Central memory CD8-positive, alpha-beta T cell (primary cell): Measurements from ENCODE around the gene DPYSL4.

ENCODE experiments used
- ATAC-seq: fragments of 150-1000 bp; cut with Tn5 transposase; replicated peaks from 2 replicates; pipeline ENCODE4 v1.10.0; 2022; ENCODE audit warnings: mild to moderate bottlenecking, moderate FRiP score, moderate number of reproducible peaks; ENCODE audit not compliant: poor library complexity, severe bottlenecking; ENCODE audit errors: extremely low read depth
- DNase-seq, 2 donors: peaks; one replicate each; pipeline ENCODE4 v3.0.0; 2021; ENCODE audit warnings: low spot score in 2 of 2
- H3K27ac Mint-ChIP-seq: one replicate; pipeline ENCODE4 v1.8.0; 2022; ENCODE audit warnings: low read depth, mild to moderate bottlenecking, moderate library complexity, mixed read lengths
- H3K27me3 Mint-ChIP-seq: one replicate; pipeline ENCODE4 v1.8.0; 2022; ENCODE audit warnings: mixed read lengths
- H3K36me3 Mint-ChIP-seq: one replicate; pipeline ENCODE4 v1.8.0; 2022; ENCODE audit warnings: mild to moderate bottlenecking, moderate library complexity, mixed read lengths; ENCODE audit not compliant: insufficient read depth
- H3K4me1 Mint-ChIP-seq: one replicate; pipeline ENCODE4 v1.8.0; 2022; ENCODE audit warnings: mixed read lengths
- H3K4me3 Mint-ChIP-seq: one replicate; pipeline ENCODE4 v1.8.0; 2022; ENCODE audit warnings: mild to moderate bottlenecking, moderate library complexity, mixed read lengths
- H3K9me3 Mint-ChIP-seq: one replicate; pipeline ENCODE4 v1.8.0; 2022; ENCODE audit warnings: mixed read lengths

Gene DPYSL4

DNA sequence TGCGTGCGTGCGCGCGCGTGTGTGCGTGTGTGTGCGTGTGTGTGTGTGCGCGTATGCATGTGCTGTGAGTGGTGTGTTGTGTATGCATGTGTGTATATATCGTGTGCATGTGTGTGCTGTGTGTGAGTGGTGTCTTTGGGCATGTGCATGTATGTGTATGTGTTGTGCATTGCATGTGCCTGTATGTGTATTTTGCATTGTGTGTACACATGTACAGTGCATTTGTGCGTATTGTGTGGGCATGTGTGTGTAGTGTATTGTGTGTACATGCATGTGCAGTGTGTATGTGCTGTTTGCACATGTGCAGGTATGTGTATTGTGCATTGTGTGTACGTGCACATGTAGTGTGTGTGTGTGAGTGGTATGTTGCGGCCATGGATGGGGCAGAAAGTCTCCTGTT, 6.0 kb upstream of the DPYSL4 start:
- ATAC-seq: no peak
- peaks cover 69% of the 10 kb centered on the region for H3K27me3 Mint-ChIP-seq
- no peaks in the 10 kb centered on the region for H3K9me3 Mint-ChIP-seq
- no peak for DNase-seq
- no peak overlapping the region for H3K27ac Mint-ChIP-seq
- peaks cover 5% of the 10 kb centered on the region for H3K4me1 Mint-ChIP-seq
- no peak overlapping the region for H3K4me3 Mint-ChIP-seq
- peaks cover 2% of the 10 kb centered on the region for H3K36me3 Mint-ChIP-seq

DNA sequence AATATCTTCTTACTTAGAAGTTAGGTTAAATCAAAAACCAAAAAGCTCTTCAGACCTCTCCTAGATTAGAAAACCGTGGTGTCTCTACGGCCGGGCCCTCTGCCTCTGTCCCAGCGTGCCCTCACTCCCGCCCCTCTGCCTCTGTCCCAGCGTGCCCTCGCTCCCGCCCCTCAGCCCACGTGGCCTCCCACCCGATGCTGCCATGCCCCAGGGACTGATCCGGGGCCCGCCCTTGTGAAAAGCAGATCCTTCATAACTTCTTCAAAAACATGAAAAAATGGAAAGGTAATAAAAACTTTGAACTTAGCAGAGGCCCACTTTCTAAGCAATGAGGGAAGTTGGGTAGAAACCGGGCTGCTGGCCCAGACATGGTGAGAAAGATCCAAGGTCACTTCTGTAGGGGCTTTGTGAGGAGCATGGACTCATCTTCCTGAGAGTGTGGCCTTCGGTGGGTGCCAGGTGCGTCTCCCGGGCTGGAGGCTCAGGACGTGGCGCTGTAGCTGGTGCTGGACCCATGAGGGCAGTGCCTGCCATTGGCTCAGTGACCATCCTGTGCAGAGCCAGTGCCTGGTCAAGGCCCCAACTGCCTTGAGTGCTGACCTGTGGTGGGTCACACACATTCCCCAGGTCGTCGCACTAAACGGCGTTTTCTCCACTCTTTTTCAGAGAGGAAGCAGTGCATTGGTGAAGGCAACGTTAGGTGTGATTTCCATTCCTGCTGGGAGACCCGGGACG, 4.9 kb upstream of the DPYSL4 start:
- H3K27ac Mint-ChIP-seq: no peak overlapping the region
- no peaks in the 10 kb centered on the region for H3K9me3 Mint-ChIP-seq
- peaks cover 5% of the 10 kb centered on the region for H3K4me1 Mint-ChIP-seq
- no peak for ATAC-seq
- peaks cover 3% of the 10 kb centered on the region for H3K36me3 Mint-ChIP-seq
- H3K4me3 Mint-ChIP-seq: no peak overlapping the region
- peaks cover 59% of the 10 kb centered on the region for H3K27me3 Mint-ChIP-seq
- DNase-seq: no peak

DNA sequence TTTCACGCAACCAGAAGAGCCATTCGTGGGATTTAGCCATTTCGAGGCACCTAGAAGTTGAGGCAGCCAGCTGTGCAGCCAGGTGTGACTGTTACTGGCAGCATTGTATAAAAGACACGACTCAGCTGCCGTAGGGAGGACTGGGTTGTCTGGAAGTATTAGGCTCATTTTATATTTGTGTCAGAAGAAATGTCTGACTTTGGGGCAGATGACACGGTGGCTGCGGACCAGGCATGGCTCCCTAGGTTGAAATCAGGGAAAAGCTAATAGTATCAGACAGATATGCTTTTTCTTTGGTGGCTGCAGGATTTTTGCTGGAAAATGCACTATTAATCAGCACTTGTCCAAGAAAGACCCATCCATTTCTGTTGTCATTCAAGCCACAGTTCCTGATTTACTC, 4.2 kb upstream of the DPYSL4 start:
- H3K9me3 Mint-ChIP-seq: no peaks in the 10 kb centered on the region
- H3K4me1 Mint-ChIP-seq: peaks cover 5% of the 10 kb centered on the region
- H3K27me3 Mint-ChIP-seq: peaks cover 52% of the 10 kb centered on the region
- no peak for ATAC-seq
- DNase-seq: no peak
- peaks cover 3% of the 10 kb centered on the region for H3K36me3 Mint-ChIP-seq
- H3K4me3 Mint-ChIP-seq: no peak overlapping the region
- H3K27ac Mint-ChIP-seq: no peak overlapping the region

DNA sequence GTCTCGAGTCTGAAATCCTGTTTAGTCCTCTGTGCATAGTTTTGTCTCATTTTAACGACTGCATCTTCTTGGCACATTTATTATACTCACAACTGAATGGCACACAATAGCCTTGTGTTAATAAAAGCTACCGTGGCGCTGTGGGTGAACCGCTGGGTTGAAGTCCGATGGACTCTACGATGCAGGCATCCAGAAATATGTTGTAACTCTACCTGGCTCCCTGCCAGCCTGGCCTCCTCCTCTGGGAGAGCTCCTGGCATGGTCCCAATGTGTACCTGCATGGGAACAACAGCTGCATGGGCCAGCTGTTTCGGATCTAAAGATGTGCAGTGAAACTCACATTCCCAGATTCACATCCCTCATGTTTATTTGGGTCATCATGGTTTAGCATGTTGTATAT, 3.7 kb upstream of the DPYSL4 start:
- ATAC-seq (no peak), DNase-seq (no peak)
- peaks cover 5% of the 10 kb centered on the region for H3K4me1 Mint-ChIP-seq
- no peak overlapping the region for H3K27ac Mint-ChIP-seq
- peaks cover 51% of the 10 kb centered on the region for H3K27me3 Mint-ChIP-seq
- no peaks in the 10 kb centered on the region for H3K9me3 Mint-ChIP-seq
- H3K4me3 Mint-ChIP-seq: no peak overlapping the region
- peaks cover 1% of the 10 kb centered on the region for H3K36me3 Mint-ChIP-seq

DNA sequence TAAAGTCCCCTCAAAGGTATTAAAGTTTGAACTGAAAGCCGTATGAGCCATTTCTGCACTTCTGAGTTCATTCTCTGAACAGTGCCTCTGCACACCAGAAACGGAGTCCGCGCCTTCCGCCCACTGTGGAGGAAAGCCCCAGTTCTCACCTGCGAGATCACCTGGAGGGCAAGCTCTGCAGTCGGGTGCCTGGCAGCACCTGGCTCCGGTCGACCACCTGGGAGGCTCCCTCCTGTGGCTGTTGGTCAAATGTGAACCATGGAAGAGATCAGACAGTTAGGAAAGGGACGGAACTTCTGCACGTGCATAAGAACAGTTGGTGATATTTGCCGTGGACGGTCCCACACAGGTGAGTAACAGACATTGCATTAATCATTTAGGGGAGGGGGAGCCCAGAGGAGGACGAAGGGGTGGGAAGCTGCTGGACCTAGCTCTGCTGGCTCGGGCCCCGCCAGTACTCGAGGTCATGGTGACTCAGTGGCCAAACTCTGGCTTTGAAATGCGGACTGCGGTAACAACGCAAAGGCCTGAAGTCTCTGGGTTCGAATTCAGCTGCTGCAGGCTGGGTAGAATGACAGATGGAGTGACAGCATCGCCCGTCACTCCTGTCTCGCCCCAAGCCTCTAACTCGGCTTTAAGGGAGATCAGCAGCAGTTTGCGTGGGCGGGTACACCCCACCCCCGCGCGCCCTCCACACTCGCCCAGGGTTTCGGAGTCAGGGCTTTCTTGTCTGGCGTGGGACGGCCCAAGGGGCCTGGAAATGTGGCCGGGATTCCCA, 1.7 kb upstream of the DPYSL4 start:
- no peak for DNase-seq
- H3K9me3 Mint-ChIP-seq: no peaks in the 10 kb centered on the region
- peaks cover 4% of the 10 kb centered on the region for H3K36me3 Mint-ChIP-seq
- peak overlapping the region; percentile 52 for H3K4me3 Mint-ChIP-seq
- no peak overlapping the region for H3K27ac Mint-ChIP-seq
- no peak for ATAC-seq
- peaks cover 5% of the 10 kb centered on the region for H3K4me1 Mint-ChIP-seq
- H3K27me3 Mint-ChIP-seq: peaks cover 56% of the 10 kb centered on the region

GRCh38 chr10:132185601-132186487, 904 bp upstream of the DPYSL4 start:
- Mint-ChIP-seq H3K9me3 (no peaks in the 10 kb centered on the region), H3K4me3 (no peak overlapping the region), H3K27ac (no peak overlapping the region), H3K36me3 (peaks cover 4% of the 10 kb centered on the region), H3K27me3 (peaks cover 60% of the 10 kb centered on the region), H3K4me1 (peaks cover 5% of the 10 kb centered on the region)
- peak in 1 of 2 donors; percentile 34 for DNase-seq
- peak; percentile 82 for ATAC-seq

GRCh38 chr10:132187430-132188138, 836 bp downstream of the DPYSL4 start:
- H3K27ac Mint-ChIP-seq: no peak overlapping the region
- no peak overlapping the region for H3K4me3 Mint-ChIP-seq
- ATAC-seq (no peak), DNase-seq (no peak)
- peaks cover 55% of the 10 kb centered on the region for H3K27me3 Mint-ChIP-seq
- no peaks in the 10 kb centered on the region for H3K9me3 Mint-ChIP-seq
- H3K4me1 Mint-ChIP-seq: peaks cover 5% of the 10 kb centered on the region
- H3K36me3 Mint-ChIP-seq: peaks cover 4% of the 10 kb centered on the region

DNA sequence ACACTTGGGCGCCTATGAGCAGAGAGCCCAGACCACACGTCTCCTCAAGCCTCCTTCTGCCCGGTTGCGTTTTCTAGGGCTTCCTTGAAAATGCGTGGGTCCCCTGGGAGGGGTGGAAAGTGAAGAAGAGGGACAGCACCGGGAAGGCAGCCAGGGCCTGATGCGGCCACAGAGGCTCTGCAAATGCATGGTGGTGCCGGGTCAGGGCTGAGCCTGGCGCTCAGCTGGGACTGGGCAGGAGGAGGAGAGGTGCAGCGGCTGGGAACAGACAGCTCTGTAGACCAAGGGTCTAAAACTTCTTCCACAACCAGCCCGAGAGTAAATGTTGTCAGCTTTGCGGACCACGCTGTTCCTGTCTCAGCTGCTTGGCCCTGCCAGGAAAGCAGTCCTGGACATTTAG, 1.6 kb downstream of the DPYSL4 start:
- H3K36me3 Mint-ChIP-seq: peaks cover 4% of the 10 kb centered on the region
- ATAC-seq (no peak), DNase-seq (no peak)
- H3K9me3 Mint-ChIP-seq: no peaks in the 10 kb centered on the region
- peaks cover 48% of the 10 kb centered on the region for H3K27me3 Mint-ChIP-seq
- H3K4me1 Mint-ChIP-seq: peaks cover 5% of the 10 kb centered on the region
- H3K4me3 Mint-ChIP-seq: no peak overlapping the region
- H3K27ac Mint-ChIP-seq: no peak overlapping the region

DNA sequence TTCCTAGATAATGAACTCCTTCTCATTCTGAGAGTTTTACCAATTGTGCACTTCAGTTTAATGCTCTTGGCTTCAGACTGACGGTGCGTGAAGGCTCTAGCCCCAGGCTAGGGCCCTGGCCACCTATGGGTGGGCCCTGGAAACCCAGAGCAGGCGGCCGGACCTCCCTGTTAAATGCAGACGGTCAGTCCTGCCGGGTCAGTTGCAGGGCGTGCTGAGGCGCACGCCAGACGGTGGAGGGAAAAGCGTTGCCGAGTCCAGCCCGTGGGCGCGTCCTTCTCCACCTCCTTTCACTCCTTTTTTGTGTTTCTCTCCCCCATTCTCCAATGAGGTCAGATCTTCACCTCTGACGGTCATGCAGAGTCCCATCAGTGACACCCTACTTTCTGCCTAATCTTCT, 2.3 kb downstream of the DPYSL4 start:
- H3K27me3 Mint-ChIP-seq: peaks cover 41% of the 10 kb centered on the region
- H3K4me1 Mint-ChIP-seq: peaks cover 5% of the 10 kb centered on the region
- DNase-seq (no peak), ATAC-seq (no peak)
- H3K36me3 Mint-ChIP-seq: peaks cover 4% of the 10 kb centered on the region
- H3K4me3 Mint-ChIP-seq: no peak overlapping the region
- no peaks in the 10 kb centered on the region for H3K9me3 Mint-ChIP-seq
- no peak overlapping the region for H3K27ac Mint-ChIP-seq

DNA sequence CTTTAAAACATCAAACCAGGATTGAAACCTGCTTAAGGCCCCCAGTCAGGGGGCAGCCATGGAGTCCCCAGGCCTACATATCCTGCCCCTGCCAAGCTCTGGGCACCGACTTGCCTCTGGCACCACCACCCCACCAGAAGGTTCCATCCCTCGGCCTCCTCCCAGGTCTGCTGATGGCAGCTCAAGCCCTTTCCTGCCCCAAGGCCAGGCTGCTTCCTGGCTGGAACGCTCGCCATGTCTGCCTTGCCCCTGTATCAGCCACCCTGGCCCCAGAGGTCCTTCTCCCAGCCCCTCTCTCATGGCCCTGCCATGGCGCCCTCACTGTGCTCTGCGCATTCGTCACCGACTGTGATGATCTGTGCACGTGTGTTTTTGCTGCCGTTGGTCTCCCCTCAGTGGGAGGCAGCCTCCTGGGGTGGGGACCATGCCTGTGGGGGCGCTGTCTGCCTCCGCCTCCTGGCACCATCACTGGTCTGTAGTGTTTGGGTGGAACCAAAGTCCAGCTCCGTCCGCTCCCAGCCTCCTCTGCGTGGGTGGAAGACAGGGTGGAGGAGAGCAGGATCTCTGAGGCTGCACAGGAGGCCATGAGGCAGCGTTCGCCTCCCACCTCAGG, 3.2 kb downstream of the DPYSL4 start:
- Mint-ChIP-seq H3K4me1 (peaks cover 3% of the 10 kb centered on the region), H3K27me3 (peaks cover 32% of the 10 kb centered on the region), H3K27ac (no peak overlapping the region), H3K9me3 (no peaks in the 10 kb centered on the region), H3K4me3 (no peak overlapping the region), H3K36me3 (peaks cover 4% of the 10 kb centered on the region)
- ATAC-seq (no peak), DNase-seq (no peak)

DNA sequence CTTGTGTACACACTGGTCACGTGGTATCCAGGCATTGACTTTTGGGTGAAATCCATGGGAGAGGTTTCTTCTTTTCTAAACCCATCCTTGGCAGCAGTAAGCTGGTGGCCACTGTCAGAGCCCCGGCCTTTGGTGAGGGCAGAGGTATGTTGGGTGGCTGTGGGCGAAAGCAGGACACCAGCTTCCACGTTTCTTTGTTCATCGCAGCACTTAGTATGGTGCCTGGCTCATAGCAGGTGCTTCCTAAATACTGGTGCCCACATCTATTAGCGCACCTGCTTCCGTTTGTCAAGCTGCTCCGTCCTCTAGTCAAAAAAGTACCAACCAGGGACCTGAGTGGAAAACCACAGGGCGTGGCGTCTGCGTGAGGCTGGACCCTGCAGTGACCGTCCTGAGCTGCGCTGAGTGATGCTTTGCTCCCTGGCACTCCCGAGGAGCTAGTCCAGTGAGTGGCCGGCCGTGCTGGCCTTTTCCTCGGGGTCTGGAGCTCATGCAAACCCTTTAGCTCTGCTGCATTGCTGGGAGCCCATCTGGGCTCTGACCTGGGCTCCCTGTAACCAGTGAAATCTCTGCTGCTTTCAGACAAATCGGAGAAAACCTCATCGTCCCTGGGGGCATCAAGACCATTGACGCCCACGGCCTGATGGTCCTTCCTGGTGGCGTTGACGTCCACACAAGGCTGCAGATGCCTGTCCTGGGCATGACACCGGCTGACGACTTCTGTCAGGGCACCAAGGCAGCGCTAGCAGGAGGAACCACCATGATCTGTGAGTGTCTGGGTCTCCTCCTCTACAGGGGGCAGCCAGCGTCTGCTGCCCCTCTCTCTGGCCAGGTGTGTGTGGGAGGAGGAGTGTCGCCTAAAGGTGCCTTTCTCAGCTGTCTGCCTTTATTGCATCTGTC, 5.6 kb downstream of the DPYSL4 start:
- H3K4me3 Mint-ChIP-seq: no peak overlapping the region
- H3K4me1 Mint-ChIP-seq: no peaks in the 10 kb centered on the region
- peaks cover 3% of the 10 kb centered on the region for H3K36me3 Mint-ChIP-seq
- no peak for DNase-seq
- no peak overlapping the region for H3K27ac Mint-ChIP-seq
- H3K27me3 Mint-ChIP-seq: peaks cover 27% of the 10 kb centered on the region
- no peak for ATAC-seq
- no peaks in the 10 kb centered on the region for H3K9me3 Mint-ChIP-seq
